Activated CD4-positive, alpha-beta T cell treated with anti-CD3 and anti-CD28 coated beads, Interleukin-2, amount 50 U/mL, for 48 hours (primary cell): ENCODE results near the gene FOXN3.
"Not testable (repeated sequence)": the region's sequence is repeated elsewhere in the genome, so short reads cannot be mapped to it uniquely, and the experiment has no call there.

Experiments
- DNase-seq, 2 experiments: peaks; one replicate each; pipeline ENCODE4 v3.0.0-alpha.2; 2020

FOXN3 gene

DNA sequence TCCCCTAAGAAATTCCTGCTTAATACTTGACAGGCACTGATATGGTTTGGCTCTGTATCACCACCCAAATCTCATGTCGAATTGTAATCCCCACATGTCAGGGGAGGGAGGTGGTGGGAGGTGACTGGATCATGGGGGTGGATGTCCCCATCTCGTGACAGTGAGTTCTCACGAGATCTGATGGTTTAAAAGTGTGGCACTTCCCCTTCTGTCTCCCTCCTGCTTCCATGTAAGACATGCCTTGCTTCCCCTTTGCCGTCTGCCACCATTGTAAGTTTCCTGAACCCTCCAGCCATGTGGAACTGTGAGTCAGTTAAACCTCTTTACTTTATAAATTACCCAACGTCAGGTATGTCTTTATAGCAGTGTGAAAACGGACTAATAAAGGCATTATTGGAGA, 198.0 kb downstream of the FOXN3 start:
- no peak for DNase-seq

DNA sequence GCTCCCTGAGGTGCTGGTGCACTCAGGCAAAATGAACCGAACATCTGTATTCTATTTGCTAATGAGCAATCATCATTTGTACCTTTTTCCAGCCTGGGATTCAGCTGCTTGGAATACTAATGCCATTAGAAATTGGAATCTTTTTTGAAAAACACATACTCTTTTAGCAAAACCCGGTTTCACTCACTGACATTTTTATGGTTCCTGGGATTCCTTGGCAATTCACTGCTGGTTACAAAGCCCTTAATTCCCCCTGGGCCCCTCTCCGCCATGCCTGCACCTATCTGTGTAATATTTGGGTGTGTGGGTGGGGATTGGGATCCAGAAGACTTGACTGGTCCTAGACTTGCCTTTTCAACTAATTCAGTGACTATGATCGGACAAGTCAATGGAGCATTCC, 199.1 kb downstream of the FOXN3 start:
- DNase-seq = no peak

DNA sequence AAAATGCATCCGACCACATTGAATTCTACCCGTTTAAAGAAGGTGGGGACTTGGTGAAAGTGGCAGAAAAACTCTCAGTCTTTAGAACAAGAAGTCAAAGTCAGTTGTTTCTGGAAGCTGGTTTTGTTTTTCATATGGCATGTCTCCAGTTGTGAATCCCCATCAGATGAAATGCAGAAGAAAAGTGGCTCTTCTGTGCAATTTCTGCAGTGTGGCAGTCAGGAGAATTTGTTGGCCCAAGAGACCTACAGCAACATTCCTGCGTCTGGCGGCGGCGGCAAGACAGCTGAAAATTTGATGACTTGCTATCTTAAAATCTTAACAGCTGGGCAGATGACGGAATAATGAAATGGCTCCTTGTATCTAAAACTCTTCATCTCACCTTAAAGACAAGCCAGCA, 201.5 kb downstream of the FOXN3 start:
- DNase-seq = no peak

DNA sequence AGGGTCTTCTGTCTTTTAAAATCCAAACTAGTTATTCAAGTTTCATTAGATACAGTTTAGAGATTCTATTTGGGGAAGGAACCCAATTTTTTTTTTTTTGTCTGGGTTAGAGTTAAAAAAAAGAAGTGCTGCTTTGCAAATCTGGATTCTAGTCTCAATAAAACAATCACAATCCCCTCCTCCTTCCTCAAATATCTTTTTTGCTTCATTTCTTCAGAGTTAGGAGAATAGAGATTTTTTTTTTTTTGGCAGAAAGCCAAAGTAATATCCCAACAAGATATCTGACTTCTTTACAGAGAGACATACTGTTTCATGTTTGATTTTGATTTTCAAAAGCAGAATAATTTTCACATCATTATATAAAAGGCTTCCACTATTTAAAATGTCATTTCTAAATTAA, 201.9 kb downstream of the FOXN3 start:
- DNase-seq = no peak

DNA sequence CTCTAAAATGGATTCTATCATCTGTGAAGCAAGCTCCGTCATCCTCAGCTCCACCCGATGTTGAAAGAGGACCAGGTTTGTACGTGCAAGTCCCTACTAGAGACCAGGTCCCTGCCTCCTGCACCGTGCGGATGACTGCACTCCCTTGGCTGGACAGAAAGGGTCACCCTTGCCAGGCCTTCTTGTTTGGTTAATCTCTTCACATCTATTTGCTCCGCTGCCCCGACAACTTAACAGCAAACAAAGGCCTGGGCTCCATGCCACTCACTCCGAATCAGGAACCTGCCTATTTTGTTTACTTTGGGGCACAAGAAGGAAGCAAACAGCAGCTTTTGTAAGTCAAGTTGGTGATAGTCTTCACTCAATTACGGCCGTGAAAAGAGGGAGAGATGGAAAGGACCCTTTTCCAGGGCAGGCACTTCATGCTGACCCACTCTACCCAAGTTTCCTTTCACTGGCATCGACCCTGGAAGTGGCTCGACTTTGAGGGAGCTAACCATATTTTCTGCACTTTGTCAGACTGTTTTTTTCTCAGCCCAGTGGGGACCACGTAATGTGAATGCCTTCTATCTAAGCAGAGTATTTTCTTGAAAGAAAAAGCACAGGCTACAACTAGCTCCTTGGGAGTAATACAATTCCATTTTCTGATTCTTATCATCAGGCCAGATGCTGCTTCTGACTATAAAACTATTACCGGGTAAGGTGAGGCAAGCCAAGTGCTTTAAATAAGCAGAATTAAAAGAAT, 202.6 kb downstream of the FOXN3 start:
- DNase-seq = no peak

DNA sequence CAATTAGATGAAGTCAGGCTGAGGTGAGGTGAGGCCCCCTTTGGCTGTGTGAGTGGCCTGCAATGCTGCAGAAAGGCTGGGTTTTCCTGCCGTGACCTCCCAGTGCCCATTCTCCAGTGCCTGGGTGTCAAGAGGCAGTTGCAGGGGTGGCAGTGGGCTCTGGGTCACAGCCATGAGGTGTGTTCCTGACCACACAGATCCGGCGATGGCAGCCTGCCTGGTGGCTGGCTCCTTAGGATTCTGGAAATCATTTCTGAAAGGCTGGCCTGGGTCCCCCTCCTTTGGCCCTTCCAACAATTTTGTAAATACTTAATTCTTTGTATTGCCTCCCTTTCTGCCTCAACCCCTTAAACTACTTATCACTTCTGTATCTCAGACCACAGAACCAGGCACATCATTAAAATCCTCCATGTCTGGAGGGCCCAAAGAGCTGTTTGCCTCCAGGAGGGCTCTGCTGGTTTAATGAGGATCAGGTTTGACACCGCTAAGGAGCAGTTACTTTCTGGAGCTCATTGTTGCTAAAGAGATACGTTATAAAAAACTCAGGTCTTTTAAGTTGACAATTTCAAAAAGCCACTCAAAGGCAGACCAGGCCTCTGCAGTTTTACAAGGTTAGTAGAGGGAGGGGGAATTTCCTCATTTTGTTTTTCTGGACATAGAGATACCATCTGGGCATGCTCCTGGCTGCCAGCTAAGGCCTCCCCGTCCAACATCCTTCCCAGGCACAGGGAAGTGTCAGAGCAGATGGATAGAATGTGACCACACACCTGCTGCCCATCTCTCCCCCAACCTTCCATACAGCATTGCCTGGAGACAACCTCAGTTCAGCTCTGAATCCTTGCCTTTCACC, 204.4 kb downstream of the FOXN3 start:
- no peak for DNase-seq

DNA sequence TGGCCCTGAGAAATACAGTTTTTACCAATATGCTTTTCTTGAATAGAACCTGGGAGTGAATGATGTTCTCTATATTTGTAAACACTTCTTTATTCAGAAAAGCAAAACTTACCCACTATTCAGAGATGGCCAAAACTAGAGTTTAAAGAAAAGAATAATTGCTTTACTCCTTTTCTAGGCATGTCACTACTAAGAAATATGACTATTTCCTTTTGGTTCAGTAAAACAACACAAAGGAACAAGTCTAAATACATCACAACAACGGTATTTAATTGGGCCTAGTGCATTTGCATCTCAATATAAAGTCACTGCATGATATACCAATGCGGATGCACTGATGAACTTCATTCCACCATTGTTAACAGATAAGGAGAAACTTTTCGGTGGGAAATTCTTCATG, 207.5 kb downstream of the FOXN3 start:
- DNase-seq = no peak

DNA sequence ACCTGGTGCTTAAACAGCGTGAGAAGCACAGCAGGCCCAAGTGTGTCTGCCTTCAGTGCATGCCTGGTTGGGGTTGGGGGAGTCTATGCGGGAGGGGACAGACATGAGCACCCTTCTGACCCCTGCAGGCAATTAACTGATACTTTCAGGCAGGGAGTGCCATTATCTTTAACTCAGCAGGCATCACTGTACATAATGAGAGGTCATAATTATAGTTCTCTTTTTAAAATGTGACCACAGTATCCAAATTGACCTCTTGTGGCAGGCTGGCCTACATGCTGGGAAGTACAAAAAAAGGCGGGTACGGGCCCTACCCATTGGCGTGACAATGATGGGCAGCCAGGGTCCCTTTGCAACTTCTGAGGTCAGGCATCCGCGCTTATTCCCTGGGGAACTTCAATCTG, 209.1 kb downstream of the FOXN3 start:
- no peak for DNase-seq

DNA sequence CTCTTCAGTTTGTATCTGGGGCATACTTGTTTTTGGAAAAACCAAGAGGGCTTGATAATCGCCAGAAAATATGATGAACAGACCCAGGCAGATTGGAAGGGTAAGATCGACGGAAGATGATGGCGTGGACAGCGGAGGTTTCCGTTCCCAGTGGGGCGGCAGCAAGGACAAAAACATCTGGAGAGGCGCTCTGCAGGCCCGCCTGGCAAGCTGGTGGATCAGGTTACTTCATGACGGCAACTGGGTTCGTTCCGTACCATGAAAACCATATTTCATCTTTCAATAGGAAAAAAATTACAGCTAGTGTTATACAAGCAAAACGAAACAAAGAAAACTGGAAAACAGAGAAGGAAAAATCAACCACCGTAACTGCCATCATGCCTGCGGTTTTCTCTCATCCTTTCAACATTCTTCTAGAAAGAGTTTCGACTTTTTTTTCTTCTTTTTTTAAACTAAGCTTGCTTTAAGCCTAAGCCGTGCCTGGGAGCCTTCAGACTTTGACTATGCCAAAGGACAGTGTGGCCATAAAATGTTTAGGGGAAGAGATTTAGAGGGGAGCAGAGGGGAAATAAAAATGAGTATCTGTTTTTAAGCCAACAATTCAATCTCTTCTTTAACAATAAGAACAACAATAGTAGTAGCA, 210.5 kb downstream of the FOXN3 start:
- no peak for DNase-seq

DNA sequence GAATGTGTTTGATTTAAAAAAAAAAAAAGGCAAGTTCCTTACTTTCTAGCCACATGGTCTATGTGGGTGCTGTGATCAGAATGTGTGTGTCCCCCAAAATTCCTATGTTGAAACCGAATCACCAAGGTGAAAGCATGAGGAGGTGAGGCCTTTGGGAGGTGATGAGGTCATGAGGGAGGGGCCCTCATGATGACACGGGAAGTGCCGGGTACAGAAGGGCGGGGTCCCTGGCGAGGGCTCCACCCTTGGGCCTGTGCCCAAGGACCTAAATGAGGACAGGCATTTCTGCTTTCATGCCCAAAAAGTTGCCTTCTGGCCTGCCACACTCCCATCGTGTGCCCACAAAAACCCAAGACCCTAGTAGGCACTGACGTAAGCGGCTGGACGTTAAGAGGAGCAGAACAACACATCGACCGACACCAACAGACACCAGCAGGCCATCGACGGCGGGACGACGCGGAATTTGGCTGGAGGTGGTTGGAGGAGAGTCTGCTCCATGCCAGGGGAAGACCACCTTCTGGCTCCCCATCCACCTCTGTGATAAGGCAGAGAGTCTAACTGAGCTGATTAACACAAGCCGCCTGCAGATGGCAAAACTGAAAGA, 211.8 kb downstream of the FOXN3 start:
- no peak for DNase-seq

DNA sequence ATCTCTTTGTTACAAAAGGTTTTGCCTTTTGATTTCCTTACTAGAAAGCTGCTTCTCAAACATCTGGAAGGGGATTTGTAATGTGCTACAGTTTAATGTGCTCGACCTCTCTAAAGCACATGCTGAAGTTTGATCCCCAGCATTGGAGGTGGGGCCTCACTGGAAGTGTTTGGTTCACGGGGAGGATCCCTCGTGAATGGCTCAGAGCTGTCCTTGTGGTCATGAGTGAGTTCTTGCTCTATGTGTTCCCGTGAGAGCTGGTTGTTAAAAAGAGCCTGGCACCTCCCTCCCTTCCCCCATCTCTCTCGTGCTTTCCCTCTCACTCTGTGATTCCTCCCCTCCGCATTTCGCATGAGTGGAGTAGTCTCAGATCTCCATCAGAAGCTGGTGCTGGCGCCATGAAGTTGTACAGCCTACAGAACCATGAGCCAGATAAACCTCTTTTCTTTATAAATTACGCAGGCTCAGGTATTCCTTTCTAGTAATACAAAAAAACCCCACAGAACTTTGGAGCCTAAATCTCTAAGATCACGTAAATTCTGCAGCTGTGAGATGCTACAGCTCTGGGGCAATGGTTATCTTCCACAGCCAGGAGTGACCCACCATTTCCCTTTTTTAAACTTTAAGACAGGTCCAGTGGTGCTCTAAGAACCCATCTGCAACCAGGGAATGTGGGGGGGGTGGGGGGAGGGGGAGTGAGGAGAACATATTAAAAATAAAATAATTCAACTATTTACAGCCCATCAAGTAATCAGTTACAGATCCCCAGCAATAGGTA, 214.4 kb downstream of the FOXN3 start:
- DNase-seq = no peak

DNA sequence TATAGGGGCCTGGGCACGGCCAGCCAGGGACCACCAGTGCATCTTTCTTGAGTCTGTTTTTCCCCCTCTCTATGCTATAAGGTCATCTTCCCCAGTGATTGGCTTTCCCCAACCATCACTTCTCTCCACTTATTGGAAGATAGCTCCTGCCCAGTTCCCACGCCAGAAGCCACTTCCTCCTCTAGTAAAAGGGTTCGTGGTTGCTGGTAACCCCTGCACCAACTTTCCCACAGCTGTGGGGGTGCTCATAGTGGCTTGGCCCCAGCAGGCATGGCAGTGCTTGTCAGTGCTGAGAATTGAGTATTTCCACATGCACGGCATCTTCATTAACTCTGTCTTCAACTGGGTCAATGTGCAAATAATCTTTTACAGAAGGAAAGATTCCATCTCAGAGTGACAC, 215.4 kb downstream of the FOXN3 start:
- no peak for DNase-seq

DNA sequence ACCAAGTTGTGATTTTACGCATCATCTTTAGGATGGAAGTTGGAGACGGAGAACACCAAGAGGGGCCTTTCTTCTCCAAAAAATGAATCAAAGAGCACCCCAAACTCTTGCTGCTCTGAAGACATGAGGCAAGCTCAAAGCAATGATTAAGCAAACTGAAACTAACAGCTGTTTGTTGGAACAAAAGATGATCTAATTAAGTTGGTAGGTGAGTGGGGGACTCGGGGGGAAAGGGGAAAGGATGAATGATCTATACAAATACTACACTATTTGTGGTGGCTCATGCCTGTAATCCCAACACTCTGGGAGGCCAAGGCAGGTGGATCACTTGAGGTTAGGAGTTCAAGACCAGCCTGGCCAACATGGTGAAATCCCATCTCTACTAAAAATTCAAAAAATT, 217.7 kb downstream of the FOXN3 start:
- not testable (repeated sequence) for DNase-seq

DNA sequence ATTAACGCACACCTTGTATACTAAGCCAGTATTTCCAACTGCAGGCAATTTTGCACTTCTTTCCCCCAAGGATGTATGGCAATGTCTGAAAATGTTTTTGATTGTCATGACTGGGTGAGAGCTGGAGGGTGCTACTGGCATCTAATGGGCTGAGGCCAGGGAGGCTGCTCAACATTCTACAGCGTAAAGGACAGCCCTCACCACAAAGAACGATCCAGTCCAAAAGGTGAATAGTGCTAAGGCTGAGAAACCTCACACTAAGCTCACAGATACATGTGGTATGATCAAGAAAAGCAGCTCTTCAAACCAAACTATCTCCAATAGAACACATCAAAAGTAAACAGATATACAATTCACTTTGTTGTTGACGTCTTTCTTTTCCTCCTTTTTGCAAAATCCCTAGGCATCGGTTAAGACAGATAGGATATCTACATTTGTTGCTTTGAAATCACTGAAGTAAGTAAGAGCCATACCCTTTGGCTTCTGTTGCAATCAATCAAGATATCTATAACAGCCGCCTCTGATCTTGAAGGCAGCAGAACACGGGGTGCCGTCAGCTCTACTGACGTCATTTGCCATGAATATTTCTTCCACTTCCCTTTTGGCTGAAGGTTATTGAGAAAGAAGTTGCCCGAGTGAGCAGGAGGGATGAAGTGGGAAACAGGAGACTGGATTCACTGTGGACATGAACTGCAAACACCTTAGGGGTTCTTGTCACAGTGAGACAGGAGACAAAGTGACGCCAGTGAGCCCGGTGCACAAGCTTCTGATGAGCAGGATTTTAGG, 218.3 kb downstream of the FOXN3 start:
- DNase-seq = no peak

DNA sequence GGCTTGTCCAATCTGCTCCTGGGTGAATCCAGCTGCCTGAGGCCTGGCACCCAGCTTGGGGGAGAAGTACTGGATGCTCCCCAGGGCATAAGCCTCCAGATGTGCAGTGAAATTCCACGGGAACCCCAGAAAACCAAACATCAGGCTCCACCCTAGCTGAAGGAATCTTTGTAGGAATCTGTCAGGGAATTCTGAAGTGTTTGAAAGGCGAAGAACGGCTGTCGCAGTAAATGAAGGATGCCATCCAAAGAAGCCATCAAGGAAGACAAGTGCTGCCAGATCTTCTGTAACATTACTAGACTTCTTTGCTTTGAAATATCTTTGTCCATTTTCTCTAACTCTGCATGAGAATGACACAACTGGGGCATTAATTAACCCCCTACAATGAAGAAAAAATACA, 219.4 kb downstream of the FOXN3 start:
- no peak for DNase-seq

DNA sequence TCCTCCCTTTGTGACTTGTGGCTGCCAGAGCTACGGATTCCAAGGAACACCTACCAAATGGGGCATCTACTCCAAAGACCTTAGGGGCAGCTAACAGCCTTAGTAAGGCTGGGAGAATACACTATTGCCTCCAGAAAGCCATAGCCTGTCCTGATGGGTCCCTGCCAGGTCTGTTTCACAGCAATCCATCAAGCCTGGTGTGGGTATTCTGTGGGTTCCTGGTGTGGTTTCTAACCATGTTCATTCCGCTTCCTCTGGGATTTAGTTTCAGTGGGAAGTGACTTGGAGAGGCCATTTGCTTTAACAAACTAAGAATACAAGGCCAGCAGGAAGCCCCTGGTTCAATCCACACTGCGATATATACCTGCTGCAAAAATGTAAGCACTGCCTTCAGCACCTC, 220.5 kb downstream of the FOXN3 start:
- DNase-seq = no peak

DNA sequence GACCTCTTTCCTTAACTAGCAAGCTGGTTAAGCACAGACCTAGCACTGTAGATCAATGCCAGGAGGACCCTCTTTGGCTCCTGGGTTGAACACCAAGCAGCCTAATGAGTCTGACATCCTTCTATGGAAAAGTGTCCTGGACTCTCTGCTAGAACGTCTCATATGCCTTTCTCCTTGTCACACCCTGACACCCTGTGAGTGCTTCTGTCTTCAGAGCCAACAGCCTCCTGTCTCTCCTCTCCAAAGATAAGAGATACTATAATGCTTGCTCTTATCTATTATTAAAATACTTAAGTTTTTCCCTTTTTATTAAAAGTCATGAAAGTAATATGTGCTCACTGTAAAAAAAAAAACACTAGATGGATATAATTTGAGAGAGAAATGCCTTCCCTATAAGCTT, 222.7 kb downstream of the FOXN3 start:
- DNase-seq = no peak

DNA sequence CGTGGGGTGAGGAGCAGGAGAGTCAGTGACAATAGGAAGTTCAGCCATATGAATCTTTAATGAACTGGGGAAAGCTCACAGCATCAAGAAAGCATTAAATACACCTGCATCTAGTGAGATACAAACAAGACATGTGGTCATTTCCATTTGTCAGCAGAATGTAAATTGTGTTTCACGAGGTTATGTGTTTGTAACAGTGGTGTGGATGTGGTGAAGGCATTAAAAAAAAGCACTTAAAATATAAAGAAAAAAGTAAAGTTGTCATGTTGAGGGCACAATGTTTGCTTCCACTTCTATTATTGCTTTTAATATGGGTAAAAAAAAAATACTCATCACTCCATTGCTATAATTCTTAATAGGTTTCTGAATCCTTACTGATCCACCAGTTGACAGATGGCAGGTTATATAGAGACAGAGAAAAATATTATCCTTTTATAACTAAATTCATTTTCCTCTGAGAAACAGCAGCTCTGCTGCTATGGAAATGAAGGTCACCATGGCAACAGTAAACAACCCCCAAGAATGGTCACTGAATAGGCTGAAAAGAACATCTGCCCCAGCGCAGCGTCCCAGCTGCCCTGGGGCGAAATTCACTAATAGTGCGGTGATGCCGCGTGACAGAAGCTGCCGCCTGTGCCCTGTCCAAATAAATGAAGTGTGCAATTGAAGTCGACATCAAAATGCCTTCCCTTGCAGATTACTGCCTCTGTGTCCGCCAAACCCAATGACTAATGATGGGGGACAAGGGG, 226.1 kb downstream of the FOXN3 start:
- no peak for DNase-seq

DNA sequence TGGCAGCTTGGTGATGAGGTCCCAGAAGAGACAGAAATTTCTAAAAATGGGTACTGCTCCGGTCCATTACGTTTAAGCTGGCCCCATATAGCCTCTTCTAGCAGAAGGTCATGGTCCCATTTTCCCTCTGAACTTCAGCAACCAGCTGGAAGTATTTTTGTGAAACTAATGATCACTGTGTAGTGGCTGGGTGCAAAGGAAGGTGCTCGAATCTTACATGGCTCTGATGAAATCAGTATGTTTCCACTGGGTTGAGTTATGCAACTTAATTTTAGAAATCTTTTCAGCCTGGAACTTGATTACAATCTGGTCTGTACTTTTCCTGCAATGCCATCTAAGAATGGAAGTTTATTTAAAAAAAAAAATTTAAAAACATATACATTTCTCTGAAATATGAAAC, 228.5 kb downstream of the FOXN3 start:
- DNase-seq = no peak

DNA sequence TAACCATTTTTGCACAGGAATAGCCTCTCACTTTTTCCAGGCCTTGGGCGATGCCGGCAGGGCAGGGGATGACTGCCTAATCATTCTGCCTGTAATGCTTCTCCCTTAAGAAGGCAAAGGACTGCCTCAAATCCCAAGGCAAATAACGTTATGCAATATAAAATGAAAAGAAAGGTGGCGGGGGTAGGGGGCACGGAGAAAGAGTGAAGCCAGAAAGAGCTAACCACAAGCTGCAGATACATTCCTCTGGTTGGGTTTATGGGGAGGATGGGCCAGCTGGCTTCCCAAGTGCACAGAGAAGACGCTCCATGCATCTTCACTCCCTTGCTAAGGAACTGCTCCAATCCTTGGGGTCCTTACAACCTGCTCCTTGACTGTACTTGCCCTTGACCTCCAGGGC, 229.5 kb downstream of the FOXN3 start:
- no peak for DNase-seq

DNA sequence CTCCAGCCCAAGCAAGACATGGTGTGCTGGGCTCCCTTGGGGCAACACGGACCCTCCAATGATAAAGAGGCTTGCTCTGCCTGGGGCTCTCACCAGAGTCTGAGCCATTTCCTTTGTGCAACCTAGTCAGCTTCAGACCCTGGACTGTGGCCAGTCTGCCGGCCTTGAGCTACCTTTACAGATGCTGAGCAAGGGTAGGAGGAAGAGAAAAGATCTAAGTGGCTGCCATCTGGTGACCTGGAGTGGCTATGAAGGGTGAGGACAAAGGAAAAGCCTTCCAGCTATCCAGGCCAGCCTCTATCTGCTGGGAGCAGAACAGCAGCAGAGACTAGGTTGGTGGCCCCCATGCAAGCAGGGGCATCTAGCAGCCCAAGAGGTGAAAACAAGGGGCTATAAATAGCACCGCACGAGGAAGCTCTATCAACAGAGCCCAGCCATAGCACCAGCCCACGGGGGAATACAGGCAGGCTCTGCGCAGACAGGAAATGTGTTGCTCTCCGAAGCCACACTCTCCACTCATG, 230.1 kb downstream of the FOXN3 start:
- DNase-seq = no peak
